Measurements from ENCODE around the gene IFFO2. TPM values are rescaled to one million over a fixed set of nuclear protein-coding genes. Genes with fewer than 3 reads are reported as not detected.

IFFO2 gene
- total and polyA plus RNA-seq, 4 donors: 0.88 to 7.4 (median 3.0) TPM

DNA sequence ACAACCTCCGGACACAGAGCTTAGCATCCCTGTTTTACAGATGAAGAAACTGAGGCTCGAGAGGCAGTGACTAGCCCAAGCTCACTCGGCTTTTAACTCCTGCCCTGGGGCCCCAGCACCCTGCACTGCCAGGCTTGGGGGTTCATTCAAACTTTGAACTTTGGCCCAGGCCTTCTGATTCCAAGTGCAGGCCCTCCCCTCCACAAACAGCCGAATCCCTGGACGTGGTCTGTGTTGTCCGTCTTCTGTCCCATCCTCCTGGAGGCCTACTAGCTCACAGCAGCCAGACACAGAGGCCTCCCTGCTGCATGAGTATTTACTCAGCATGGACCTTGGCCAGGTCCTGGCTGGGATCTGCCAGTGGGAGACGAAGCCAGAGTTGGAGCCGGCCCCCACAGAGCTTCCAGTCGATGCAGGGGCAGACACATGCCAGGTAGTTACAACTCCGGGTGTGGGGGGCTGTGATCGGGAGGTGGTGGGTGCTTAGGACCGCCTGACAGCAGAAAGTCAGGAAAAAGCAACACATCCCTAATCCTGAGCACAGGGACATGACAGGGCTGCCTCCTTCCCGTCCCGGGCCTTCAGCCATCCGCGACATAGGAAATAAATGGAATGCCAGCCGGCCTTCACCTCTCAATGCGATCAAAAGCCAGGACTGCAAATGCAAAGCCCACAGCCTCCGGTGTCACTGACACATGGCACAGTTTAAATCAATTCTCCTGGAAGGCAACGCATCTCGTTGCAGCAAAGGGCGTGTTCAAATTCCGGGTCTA, 7.4 kb downstream of the IFFO2 start (continued):
- TF ChIP-seq SP1 (IDR thresholded peaks at IDR 0.05): peak; percentile 65

DNA sequence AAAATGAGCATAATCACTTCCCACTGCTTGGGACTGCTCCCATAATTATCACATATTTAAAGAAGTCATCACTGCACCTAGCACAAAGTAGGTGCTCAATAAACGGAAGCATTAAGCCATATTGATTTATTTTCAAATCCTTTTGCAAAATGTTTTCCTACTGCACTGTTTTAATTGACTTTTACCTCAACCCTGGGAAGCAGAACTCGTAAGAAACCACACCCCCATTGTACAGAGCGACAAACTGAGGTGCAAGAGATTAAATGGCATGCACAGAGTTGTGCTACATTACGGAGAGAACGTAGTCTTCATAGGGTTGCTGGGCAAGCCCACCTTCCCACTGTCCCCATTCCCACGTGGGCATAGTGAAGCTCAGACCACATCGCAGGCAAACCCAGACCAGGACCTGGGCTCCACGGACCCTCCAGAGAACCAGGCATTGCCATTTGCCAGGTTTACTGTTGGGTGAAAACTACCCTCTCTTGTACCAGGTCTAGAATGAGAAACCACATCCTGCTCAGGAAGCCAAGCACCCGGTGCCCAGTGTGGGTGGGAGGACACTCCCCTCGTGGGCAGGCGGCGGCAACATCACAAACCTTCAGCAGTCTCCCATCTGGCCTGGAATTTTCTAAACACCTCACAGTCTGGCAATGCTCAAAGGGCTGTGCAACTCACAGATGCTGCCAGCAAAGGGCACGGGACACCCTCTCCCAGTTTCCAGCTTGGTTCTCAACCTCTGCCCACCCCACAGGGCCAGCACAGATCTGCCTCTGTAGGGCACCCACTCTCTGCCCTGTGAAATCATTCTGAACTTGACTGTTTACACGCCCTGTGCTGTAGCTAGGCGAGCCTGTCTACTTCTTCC, 8.2 kb downstream of the IFFO2 start:
- H3K36me3 ChIP-seq (ENCODE audit: control insufficient read depth in 4 of 4, insufficient read depth in 3 of 4, low read depth in 1 of 4, low read length in 3 of 4): no peaks in the 10 kb centered on the region
- no peak overlapping the region for H3K4me3 ChIP-seq (ENCODE audit: low read depth in 1 of 3, low read length in 3 of 3)
- DNase-seq (ENCODE audit: low spot score): no peak
- H3K9me3 ChIP-seq (ENCODE audit: control insufficient read depth in 4 of 4, low read length in 3 of 4): no peaks in the 10 kb centered on the region
- no peaks in the 10 kb centered on the region for H3K27me3 ChIP-seq (ENCODE audit: control insufficient read depth in 4 of 4, insufficient read depth in 4 of 4, low read length in 3 of 4)
- H3K9ac ChIP-seq (ENCODE audit: low read depth in 1 of 2, low read length in 2 of 2): peak overlapping the region in 1 of 2 donors; percentile 23
- H3K4me1 ChIP-seq (ENCODE audit: control insufficient read depth in 4 of 4, insufficient read depth in 4 of 4, low read length in 3 of 4): peaks cover 26 to 65% (median 47%) of the 10 kb centered on the region in 4 donors
- TF ChIP-seq HNF4A (conservative IDR thresholded peaks at IDR 0.05) (no peak), JUND (IDR thresholded peaks at IDR 0.05) (no peak), FOXA2 (IDR thresholded peaks at IDR 0.05) (no peak), TAF1 (conservative IDR thresholded peaks at IDR 0.05) (no peak), RXRA (IDR thresholded peaks at IDR 0.05) (peak in 1 of 2 donors; percentile 19), FOXA1 (IDR thresholded peaks at IDR 0.05) (no peak)
- TF ChIP-seq, protein P1, sequence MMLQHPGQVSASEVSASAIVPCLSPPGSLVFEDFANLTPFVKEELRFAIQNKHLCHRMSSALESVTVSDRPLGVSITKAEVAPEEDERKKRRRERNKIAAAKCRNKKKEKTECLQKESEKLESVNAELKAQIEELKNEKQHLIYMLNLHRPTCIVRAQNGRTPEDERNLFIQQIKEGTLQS (IDR thresholded peaks at IDR 0.05): no peak
- TF ChIP-seq, protein P2, sequence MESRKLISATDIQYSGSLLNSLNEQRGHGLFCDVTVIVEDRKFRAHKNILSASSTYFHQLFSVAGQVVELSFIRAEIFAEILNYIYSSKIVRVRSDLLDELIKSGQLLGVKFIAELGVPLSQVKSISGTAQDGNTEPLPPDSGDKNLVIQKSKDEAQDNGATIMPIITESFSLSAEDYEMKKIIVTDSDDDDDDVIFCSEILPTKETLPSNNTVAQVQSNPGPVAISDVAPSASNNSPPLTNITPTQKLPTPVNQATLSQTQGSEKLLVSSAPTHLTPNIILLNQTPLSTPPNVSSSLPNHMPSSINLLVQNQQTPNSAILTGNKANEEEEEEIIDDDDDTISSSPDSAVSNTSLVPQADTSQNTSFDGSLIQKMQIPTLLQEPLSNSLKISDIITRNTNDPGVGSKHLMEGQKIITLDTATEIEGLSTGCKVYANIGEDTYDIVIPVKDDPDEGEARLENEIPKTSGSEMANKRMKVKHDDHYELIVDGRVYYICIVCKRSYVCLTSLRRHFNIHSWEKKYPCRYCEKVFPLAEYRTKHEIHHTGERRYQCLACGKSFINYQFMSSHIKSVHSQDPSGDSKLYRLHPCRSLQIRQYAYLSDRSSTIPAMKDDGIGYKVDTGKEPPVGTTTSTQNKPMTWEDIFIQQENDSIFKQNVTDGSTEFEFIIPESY (IDR thresholded peaks at IDR 0.05): no peak
- WGBS: 41% methylated on average over 15 of the region's 15 CpGs
- peak overlapping the region; percentile 75 to 95 for H3K27ac ChIP-seq (ENCODE audit: low read depth in 1 of 2, low read length in 2 of 2)

DNA sequence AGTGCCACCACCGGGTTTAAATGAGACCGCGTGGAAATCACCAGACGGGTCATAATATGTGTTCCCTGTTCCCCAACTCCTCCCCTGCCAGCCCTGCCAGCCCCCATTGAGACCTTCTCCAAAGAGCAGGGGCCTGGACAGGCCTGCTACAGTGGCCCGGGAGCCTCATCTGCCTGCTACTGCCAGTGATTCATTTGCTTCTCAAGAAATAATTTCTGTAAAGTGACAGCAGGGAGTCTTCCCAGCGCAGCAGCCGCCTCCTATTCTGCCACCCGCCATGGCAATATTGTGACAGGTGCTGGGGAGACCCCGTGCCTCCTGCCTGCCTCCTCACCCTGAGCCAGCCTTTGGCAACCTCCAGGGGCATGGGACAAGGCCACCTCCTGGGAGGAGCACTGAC, 8.9 kb downstream of the IFFO2 start:
- WGBS: 88% methylated on average over 9 of the region's 9 CpGs

More for the DNA sequence above, 8.9 kb downstream of the IFFO2 start:
- Histone ChIP-seq H3K9me3 (ENCODE audit: control insufficient read depth in 4 of 4, low read length in 3 of 4) (no peaks in the 10 kb centered on the region), H3K27me3 (ENCODE audit: control insufficient read depth in 4 of 4, insufficient read depth in 4 of 4, low read length in 3 of 4) (no peaks in the 10 kb centered on the region), H3K36me3 (ENCODE audit: control insufficient read depth in 4 of 4, insufficient read depth in 3 of 4, low read depth in 1 of 4, low read length in 3 of 4) (no peaks in the 10 kb centered on the region), H3K4me1 (ENCODE audit: control insufficient read depth in 4 of 4, insufficient read depth in 4 of 4, low read length in 3 of 4) (peaks cover 25 to 62% (median 45%) of the 10 kb centered on the region in 4 donors), H3K4me3 (ENCODE audit: low read depth in 1 of 3, low read length in 3 of 3) (no peak overlapping the region), H3K27ac (ENCODE audit: low read depth in 1 of 2, low read length in 2 of 2) (peak overlapping the region; percentile 75 to 95), H3K9ac (ENCODE audit: low read depth in 1 of 2, low read length in 2 of 2) (no peak overlapping the region)
- TF ChIP-seq, protein P1 (IDR thresholded peaks at IDR 0.05): no peak
- TF ChIP-seq, protein P3, sequence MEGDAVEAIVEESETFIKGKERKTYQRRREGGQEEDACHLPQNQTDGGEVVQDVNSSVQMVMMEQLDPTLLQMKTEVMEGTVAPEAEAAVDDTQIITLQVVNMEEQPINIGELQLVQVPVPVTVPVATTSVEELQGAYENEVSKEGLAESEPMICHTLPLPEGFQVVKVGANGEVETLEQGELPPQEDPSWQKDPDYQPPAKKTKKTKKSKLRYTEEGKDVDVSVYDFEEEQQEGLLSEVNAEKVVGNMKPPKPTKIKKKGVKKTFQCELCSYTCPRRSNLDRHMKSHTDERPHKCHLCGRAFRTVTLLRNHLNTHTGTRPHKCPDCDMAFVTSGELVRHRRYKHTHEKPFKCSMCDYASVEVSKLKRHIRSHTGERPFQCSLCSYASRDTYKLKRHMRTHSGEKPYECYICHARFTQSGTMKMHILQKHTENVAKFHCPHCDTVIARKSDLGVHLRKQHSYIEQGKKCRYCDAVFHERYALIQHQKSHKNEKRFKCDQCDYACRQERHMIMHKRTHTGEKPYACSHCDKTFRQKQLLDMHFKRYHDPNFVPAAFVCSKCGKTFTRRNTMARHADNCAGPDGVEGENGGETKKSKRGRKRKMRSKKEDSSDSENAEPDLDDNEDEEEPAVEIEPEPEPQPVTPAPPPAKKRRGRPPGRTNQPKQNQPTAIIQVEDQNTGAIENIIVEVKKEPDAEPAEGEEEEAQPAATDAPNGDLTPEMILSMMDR (IDR thresholded peaks at IDR 0.05; ENCODE audit: low read depth, low read length, missing input control): no peak
- no peak for TF ChIP-seq JUND (IDR thresholded peaks at IDR 0.05)
- TF ChIP-seq HNF4A (conservative IDR thresholded peaks at IDR 0.05): no peak
- TF ChIP-seq, protein P4, sequence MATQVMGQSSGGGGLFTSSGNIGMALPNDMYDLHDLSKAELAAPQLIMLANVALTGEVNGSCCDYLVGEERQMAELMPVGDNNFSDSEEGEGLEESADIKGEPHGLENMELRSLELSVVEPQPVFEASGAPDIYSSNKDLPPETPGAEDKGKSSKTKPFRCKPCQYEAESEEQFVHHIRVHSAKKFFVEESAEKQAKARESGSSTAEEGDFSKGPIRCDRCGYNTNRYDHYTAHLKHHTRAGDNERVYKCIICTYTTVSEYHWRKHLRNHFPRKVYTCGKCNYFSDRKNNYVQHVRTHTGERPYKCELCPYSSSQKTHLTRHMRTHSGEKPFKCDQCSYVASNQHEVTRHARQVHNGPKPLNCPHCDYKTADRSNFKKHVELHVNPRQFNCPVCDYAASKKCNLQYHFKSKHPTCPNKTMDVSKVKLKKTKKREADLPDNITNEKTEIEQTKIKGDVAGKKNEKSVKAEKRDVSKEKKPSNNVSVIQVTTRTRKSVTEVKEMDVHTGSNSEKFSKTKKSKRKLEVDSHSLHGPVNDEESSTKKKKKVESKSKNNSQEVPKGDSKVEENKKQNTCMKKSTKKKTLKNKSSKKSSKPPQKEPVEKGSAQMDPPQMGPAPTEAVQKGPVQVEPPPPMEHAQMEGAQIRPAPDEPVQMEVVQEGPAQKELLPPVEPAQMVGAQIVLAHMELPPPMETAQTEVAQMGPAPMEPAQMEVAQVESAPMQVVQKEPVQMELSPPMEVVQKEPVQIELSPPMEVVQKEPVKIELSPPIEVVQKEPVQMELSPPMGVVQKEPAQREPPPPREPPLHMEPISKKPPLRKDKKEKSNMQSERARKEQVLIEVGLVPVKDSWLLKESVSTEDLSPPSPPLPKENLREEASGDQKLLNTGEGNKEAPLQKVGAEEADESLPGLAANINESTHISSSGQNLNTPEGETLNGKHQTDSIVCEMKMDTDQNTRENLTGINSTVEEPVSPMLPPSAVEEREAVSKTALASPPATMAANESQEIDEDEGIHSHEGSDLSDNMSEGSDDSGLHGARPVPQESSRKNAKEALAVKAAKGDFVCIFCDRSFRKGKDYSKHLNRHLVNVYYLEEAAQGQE (IDR thresholded peaks at IDR 0.05): no peak
- TF ChIP-seq, protein P2 (IDR thresholded peaks at IDR 0.05): no peak
- TF ChIP-seq NR2F2 (IDR thresholded peaks at IDR 0.05): no peak
- TF ChIP-seq, protein P5, sequence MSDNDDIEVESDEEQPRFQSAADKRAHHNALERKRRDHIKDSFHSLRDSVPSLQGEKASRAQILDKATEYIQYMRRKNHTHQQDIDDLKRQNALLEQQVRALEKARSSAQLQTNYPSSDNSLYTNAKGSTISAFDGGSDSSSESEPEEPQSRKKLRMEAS (IDR thresholded peaks at IDR 0.05): no peak
- TF ChIP-seq FOXA1 (IDR thresholded peaks at IDR 0.05): no peak
- no peak for TF ChIP-seq FOXA2 (IDR thresholded peaks at IDR 0.05)
- TF ChIP-seq TAF1 (conservative IDR thresholded peaks at IDR 0.05): no peak
- no peak for TF ChIP-seq YY1 (IDR thresholded peaks at IDR 0.05)
- no peak for TF ChIP-seq RAD21 (IDR thresholded peaks at IDR 0.05)
- TF ChIP-seq RXRA (IDR thresholded peaks at IDR 0.05): no peak
- no peak for DNase-seq (ENCODE audit: low spot score)

Data from liver (tissue), 9 donors.